HG02870 (cell line): Measurements from ENCODE around the gene PHYKPL.
"Not testable (repeated sequence)": the region's sequence is repeated elsewhere in the genome, so short reads cannot be mapped to it uniquely, and the experiment has no call there.

Experiments
- ATAC-seq: cut with Tn5 transposase; IDR thresholded peaks from one replicate; pipeline ENCODE4 v1.9.1; 2021; ENCODE audit warnings: mild to moderate bottlenecking, moderate library complexity; ENCODE audit not compliant: unreplicated experiment

The PHYKPL gene

DNA sequence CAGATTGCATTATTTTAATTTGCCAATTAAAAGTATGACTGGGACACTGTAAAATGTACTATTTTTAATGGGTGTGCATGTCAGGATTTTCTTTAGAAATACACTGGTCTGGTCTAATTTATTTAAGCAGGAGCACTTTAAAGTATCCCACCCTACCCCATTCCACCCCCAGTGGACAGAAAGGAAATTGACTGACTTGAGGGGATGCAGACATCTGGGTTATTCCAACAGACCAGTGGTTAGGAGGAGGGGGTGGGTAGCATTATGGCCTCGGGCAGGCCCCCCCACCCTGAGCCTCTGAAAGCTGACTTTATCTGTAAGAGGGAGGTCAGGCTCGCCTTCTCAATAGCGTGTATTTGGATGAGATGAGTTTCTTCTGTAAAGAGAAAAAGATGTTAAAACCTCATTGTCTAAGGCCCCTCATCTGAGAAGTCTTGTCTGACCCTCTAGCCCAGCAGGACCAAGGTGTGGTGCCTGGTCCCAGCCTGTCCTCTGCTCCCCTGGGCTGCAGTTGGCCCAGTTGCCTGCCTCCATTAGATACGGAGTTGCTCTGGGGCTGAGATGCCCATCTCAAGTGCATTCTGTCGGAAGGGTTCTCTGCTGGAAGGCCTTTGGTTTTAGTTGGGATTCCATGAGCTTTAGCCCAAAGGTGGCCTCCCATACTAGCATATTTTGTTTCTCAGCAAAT lies 23.9 kb downstream of the PHYKPL start:
- ATAC-seq: no peak

DNA sequence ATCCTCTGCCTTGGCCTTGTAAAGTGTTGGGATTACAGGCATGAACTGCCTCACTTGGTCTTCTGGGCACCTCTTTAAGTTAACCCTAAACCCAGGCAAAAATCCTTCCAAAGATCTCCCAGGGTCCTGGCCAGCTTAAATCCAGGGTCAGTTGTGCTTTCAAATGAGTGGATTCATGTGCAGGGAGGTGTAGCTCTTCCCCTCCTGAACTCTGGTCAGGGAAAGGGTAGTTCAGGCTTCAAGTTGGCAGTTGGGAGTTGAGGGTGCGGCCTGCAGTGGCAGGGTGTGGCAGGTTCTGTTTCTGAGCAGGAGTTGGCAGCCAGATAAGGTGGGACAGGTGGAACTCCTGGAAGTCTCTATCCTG lies 24.7 kb downstream of the PHYKPL start:
- ATAC-seq: no peak

DNA sequence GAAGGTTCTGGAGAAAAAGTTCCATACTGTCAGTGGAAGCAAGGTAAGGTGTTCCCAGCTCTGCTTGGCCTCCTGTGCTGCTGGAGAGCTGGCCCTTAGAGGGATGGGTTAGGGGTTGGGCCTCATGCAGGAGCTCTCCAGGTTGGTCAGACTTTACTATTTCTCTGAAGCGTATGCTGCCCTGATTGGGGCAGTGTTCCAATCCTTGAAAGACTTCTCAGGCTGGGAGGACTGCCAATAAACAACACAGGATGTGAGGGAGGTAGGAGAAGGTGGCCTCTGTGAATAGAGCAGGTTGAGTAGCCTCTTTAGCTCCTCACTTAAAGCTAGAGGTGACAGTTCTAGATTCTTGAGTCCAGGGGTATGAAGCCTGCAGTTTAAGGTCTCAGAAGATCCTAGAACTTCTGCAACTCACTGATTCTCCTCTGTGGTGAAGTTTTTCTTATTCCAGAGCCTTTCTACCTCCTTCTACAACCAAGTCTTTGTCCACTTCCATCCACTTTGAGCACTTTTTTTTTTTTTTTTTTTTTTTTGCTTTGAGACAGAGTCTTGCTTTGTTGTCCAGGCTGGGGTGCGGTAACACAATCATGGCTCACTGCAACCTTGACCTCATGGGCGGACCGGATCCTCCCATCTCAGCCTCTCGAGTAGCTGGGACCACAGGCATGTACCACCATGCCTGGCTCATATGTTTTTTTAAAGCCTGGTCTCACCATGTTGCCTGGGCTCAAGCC lies 25.3 kb downstream of the PHYKPL start:
- no peak for ATAC-seq

DNA sequence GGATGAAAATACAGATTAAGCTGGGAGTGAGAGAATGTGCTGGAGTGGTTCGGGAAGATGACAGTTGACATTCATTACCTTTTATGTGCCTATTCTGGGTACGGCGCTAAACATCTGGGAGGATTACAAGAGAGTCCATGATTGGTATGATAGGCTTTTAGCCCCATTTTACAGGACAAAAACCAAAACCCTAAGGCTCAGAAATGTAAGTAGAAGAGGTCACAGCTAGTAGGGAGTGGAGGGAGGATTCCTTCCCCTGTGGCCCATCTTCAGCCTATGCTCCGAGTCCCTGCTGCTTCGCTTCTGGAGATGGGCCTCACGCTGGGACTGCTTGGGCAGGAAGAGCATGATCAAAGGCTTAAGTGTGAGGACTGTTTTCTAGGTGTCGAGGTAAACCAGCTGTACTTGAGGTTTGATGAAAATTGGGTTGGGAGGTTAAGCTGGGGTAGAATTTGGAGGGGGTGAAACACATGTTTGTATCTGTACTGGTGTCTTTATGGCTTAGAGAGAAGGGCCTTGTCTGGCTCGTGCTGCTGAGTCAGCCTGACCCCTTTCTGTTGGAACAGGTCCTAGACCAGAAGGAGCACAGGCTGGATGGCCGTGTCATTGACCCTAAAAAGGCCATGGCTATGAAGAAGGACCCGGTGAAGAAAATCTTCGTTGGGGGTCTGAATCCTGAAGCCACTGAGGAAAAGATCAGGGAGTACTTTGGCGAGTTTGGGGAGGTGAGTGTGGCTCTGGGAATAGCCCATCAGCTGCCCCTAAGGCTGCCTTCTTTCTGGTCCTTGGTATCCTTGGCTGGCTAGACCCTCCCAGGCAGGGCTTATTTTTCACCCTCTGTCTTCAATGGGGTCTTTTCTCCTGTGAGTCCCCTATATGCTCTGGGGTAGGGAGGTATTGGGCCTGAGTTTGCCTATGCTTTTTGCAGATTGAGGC lies 26.2 kb downstream of the PHYKPL start:
- no peak for ATAC-seq

DNA sequence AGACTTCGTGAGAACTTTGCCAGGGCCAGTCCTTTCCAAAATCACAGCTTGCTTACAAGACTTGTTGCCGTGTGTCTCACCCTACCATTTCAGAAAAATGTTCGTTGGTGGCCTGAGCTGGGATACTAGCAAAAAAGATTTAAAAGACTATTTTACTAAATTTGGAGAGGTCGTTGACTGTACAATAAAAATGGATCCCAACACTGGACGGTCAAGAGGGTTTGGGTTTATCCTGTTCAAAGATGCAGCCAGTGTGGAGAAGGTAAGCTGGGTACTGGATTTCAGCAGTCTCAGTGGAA lies 26.9 kb downstream of the PHYKPL start:
- ATAC-seq: no peak

DNA sequence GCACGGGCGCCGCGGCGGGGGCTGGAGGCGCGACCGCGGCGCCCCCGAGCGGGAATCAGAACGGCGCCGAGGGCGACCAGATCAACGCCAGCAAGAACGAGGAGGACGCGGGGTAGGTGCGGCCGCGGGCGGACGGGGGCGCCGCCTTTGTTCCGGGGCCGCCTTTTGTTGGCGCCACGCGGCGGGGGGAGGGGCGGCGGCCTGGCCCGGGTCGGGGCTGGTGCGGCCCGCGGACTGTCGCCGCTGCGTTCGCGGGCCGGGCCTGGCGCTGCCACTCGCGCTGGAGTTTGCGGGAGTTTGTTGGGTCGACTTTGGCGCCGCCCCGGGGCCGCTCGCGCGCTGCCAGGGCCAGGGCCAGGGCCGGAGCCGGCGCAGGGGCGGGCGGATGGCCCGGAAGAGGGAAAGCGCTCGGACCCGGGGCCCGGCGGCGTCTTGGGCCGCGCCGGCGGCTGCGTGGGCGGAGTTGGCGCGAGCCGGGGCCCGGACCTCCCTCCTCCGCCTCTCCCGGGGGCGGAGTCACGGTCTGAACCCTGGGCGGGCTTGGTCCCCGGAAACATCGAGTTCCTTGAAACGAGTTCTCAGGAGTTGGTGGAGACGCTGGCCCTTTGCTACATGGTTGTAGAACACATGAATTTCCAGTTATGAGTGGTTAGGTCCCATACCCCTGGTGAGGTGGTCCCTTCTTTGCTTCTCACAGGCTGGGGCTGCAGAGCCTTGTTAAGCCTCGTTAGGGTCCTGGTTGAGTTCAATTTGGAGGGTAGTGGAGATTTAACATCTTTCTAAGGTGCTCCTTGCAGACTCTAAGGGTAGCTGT lies 27.5 kb downstream of the PHYKPL start:
- peak; percentile 46 for ATAC-seq

DNA sequence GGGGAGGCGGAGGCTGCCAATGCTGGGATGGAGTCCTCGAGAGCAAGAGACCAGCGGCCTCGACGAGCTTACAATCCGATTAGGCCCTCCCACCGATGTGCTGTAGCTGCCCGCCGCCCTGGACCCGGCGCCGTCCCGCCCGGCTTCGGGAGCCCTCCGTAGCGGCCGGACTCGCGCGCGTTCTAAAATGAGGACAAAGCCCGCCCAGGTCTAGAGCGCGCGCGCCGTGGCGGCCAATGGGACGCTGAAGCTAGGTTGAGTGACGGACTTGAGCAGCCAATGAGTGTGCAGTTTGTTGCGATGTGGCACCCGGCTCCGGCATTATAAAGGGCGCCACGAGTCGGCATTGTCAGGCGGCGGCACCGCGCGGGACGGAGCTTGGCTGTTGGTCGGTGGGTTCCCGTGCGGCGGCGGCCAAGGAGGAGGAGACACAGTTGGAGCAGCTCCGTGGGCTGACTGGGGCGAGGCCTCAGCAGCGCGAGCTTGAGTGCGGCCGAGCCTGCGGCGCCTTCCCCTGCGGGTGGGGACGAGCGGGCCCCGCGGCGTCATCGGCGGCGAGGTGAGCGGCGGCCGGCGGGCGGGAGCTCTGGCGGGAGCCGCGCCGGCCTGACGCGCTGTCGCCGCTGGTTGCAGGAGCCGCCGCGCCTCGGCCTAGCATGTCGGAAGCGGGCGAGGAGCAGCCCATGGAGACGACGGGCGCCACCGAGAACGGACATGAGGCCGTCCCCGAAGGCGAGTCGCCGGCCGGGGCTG lies 28.2 kb downstream of the PHYKPL start, which contains the start of gene HNRNPAB:
TSS of gene HNRNPAB (plus strand) at position 352 of the 753 bp plus-strand sequence. CDS start at position 657, 305 bp downstream.
- ATAC-seq: peak; percentile 80

DNA sequence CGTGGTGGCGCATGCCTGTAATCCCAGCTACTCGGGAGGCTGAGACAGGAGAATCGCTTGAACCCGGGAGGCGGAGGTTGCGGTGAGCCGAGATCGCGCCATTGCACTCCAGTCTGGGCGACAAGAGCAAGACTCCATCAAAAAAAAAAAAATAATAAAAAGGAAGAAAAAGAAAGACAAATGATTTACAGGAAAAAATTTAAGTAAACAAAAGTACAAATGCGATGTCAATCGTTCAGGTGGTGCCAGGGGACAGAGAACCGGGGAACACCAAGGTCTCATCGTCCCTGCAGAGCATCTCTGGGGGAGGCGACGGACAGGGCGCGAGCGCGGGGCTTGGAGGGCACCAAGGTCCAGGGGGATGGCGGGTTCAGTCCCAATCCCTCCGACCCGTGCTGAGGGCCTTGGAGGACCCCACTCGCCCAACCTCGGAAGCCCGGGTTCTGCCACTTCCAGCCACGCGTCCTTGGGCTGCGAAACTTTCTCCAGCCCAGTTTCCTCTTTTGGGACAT lies 28.9 kb downstream of the PHYKPL start:
- ATAC-seq: no peak

DNA sequence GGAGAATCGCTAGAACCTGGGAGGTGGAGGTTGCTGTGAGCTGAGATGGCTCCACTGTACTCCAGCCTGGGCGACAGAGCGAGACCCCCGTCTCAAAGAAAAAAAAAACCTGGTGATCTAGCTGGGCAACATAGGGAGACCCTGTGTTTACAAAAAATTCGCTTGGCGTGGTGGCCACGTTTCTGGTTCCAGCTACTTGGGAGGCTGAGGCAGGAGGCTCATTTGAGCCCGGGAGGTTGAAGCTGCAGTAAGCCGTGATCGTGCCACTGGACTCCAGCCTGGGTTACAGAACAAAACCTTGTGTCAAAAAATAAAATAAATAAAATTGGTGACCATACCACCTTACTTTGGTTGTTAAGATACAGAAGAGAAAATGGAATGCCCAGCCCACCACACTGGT lies 30.1 kb downstream of the PHYKPL start:
- ATAC-seq: no peak

DNA sequence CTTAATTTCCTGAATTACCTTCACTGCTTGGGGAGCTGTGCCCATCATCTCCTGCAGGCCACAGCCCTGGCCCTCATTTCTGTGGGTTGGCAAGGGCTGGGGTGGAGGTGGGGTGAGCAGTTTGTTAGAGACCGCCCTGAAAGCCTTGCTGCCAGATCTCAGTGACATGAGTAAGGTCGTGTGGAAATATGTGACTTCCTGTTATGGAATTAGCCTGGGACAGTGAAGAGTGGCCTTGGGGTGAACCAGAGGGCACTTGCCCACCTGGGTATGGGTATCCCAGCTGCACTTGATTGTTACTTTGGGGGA lies 30.7 kb downstream of the PHYKPL start:
- no peak for ATAC-seq

DNA sequence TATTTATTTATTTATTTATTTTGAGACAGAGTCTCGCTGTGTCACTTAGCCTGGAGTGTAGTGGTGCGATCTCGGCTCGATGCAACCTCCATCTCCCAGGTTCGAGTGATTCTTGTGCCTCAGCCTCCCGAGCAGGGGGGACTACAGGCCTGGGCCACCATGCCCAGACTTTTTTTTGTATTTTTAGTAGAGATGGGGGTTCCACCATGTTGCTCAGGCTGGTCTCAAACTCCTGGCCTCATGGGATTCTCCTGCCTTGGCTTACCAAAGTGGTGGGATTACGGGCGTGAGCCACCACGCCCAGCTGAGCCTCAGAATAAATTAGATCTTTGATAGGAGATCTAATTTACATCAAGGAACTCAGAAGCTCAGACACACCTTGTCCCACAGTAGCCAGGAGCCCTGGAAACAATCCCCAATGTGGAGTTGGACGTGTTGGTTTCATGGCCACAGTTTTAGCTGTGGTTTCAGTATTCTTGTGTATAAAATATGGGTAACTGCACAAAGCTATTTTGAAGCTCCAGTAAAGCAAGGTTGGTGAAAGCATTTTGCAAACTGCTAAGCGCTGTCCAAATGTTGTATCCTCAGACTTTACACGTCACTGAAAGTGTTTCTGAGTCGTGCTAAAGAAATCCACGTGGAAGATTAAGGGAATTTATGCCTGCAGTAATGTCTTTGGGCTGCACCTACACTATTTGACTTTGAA lies 31.2 kb downstream of the PHYKPL start:
- no peak for ATAC-seq

DNA sequence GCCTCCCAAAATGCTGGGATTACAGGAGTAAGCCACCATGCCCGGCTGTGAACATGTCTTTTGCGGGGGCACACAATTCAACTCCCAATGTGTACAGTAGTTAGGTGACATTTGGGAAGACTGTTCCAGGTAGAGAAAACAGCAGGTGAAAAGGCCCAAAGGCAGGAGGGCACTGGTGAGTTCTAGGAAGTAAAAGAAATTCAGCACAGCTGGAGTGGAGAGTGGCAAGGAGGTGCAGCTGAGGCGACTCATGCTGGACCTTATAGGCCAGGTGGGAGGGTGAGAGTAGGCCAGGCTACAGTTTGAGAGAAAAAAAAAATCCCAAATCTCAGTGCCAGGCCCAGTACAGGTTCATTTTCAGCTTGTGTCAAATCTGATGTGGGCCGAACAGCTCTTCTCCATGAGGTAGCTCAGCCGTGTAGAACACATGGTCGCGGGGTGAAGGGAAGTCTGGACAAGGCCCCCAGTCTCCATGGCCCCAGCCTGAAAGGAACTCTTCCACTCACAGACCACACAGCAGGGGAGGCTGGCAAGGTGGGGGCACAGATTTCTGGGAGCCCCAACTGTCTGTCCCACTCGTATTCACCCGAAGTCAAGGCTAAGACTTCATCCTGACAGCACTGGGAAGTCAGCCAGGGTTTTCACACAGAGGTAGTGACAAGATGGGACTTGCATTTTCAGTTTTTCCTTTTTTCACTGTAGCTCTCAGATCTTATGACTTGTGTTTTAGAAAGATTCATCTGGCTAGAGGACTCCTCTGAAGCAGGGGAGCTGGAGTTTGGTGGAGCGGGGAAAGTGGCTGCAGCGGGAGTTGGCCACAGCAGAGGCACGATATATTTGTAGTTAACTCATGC lies 32.8 kb downstream of the PHYKPL start:
- ATAC-seq: no peak

DNA sequence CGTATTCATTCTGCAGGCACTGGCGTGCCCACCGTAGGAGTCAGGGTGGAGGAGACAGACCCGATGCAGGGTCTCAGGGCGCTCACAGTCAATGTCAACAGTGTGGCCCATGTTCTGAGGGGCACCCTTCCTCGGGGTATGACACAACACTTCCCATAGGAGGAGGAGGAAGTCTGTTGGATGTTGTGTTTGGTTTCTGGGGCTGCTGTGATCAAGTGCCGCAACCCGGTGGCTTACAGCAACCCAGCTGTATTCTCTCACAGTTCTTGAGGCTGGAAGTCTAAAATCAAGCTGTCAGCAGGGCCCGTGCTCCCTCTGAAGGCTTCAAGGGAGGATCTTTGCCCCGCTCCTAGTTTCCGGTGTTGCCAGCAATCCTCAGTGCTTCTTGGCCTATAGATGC lies 33.9 kb downstream of the PHYKPL start:
- no peak for ATAC-seq

DNA sequence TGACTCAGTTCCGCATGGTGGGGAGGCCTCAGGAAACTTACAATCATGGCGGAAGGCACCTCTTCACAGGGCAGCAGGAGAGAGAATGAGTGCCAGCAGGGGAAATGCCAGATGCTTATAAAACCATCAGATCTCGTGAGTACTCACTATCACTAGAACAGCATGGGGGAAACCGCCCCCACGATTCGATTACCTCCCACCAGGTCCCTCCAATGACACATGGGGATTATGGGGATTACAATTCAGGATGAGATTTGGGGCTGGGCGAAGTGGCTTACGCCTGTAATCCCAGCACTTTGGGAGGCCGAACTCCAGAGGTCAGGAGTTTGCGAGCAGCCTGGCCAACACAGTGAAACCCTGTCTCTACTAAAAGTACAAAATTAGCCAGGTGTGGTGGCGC lies 34.5 kb downstream of the PHYKPL start:
- not testable (repeated sequence) for ATAC-seq

DNA sequence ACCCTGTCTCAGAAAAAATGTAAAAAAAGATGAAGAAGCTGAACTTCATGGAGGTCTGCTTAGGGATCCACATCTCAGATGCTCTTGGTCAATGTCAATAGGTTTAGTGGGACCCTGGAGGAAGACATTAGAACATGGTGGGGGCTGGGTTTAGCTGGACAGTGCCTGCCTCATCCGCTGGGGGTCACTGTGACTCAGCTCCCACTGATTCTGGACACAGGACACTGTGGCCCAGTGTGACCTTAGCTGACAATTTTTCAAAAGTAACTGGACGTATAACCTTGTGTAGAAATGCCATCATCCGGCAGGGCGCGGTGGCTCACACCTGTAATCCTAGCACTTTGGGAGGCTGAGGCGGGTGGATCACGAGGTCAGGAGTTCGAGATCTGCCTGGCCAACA lies 35.6 kb downstream of the PHYKPL start:
- no peak for ATAC-seq

DNA sequence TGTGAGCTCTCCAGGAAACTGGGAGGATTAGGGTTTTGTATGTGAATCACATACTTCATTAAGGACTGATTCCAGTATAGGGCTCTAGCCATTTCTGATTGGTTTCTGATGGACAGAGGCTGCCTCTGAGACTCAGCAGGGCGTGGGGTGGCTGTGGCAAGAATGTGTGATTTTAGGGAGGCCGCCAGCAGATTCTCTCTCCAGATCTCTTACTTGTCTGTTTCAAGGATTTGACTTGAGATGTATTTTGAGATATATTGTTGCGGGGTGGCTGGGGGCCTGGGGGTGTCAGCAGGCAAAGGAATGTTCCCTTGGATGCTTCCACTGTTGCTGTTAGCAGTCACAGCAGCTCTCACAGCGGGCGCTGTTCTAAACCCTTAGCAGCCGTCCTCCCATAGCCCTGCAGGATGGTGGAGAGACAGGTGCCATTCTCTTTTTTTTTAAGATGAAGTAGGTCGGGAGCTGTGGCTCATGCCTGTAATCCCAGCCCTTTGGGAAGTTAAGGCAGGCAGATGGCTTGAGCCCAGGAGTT lies 36.3 kb downstream of the PHYKPL start:
- ATAC-seq: no peak

DNA sequence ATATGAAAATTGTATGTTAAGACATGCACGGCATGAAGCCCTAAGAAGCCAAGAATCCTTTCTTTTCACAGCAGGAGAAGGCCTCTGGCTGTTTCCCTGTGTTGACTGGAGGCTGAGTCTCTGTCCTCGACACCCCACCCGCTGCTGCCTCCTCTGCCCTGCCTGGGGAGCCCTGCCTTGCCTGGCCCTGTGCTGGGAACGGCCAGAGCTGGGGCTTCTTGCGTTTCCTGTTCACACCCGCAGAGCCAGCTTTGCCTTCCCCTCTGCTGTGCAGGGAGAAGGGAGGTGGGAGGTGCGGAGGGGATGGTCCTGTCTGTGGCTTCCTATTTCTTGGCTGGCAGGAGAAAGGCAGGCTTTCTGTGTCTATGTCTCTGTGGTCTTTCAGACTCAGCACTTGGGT lies 38.6 kb downstream of the PHYKPL start:
- ATAC-seq: no peak

DNA sequence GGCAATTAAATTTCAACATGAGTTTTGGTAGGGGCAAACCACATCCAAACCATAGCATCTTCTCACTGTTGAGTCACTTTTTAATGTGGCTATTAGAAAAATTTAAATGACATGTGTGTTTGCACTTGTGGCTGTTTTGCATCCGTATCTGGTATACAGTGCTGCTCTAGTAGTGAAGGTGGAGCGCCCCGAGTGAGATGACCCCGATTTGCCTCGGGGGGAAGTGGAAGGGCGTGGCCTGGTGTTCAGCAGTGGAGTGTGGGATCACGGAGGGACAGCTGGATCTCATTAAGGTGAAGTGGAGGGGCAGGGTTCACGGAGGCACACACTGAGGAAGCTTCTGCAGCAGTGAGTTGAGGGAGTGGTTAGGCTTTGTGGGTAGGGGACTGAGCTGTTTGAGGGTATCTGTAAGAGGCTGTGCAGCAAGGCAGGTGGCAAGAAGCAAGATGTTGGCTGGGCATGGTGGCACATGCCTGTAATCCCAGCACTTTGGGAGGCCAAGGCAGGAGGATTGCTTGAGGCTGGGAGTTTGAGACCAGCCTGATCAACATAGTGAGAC lies 39.3 kb downstream of the PHYKPL start:
- no peak for ATAC-seq
